ENCODE data around the gene KLHL5.

Gene KLHL5

GRCh38 chr4:39170301-39170700 lies 108.3 kb downstream of the KLHL5 start:
- DNase-seq (ENCODE audit: low spot score) = no peak
- TF ChIP-seq CTCF (IDR thresholded peaks at IDR 0.05; ENCODE audit: extremely low read depth, missing control alignments) = no peak
